Limb (tissue), 2 donors: ENCODE data around the gene SLC7A14.
"Not testable (repeated sequence)": the region's sequence is repeated elsewhere in the genome, so short reads cannot be mapped to it uniquely, and the experiment has no call there.

ENCODE experiments used
- DNase-seq, 2 donors: peaks; one replicate each; pipeline ENCODE4 v3.0.0-alpha.2; 2016; ENCODE audit errors: extremely low spot score in 2 of 2

Gene SLC7A14

DNA sequence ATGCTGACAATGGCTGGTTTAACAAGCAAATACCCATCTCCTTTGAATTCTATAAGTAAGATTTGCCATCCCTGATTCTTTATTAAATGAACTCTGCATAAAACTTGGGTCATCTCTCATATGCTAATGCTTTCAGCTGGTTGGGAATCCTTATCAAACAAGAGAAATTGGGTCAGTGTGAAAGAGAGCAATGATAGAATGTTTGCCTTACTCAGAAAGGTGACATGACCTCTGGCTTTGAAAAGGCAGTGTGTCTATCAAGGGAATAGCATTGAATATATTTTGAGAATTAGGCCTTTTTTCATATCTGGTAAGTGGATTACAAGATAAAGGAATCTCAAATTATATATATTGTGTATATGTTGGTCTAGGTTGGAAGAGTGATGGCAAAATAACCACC, 8.7 kb upstream of the SLC7A14 start:
- DNase-seq = no peak

DNA sequence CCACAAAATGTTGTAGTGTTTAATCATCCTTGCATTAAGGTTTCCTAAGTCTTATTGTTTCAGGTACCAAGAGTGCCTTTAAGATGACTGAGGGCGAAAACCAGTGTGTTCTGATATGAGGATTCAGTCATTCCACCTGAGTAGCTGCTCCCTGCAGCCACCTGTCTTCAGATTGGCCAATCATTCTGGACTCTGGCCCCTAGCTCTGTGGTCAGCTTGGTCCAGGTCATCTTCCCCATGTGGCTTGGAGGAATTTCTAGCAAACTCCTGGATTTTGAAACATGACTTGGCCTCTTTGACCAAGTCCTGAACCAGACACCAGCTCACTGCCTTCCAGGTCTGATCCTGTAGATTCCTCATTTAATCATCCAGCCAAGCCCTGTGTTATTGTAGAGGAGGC, 7.8 kb upstream of the SLC7A14 start:
- no peak for DNase-seq

DNA sequence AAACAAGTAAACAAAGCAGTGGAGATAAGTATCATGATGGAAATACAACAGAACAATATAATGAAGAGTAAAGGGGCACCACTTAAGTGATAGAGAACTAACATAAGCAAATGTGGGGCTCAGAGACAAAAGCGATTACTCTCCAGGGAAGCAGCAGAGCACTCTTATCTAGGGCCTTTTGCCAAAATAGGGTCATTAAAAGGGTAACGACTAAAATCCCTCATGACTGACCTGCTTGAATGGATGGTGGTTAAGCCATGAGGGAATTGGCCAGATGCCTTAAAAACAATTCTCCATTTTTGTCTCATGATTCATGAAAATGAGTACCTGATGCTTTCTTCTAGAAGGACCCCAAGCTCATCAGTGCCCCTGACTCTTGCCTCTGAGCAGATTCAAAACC, 3.2 kb upstream of the SLC7A14 start:
- DNase-seq = no peak

DNA sequence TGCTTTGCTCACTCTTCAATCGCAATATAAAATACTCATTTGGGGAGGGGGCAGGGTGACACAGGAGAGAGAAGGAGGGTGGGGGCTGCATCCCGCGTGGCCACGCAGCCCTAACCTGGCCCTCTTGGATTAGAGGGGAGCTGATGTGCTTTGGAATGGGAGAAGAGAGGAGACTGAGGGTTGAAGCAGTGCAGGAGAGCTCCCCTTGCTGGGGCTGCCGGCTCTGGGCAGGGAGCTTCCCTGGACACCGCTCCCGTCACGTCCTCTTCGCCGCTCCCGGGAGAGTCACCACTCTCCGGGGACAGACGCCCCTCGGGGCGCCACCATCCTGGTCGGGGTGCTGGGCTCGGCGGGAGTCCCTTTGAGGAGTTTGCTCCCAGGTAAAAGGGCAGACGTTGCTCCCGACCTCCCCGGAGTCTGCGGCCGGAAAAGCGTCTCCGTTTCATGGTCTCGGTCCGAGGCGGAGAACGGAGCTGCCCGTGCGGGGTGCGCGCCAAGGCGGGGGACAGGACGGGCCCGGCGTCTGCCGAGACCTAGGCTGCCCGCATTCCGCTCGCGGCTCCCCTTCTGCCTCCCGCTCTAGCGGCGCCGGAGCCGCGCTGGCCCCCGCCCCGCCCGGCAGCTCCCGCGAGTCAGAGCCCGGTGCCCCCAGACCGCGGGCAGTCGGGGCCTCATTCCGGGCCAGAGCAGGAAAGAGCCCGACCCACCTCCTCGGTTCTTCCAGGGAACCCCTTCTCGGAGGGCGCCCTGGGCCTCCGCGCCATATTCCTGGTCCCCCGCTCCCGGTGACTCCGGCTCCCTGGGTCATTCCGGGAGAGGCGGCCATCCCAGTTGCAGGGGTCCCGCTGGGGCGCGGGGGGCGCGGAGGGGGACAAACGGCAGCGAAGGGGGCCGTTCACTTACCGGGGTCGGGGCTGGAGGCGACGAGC, 603 bp downstream of the SLC7A14 start:
- DNase-seq = peak in 1 of 2 donors; percentile 54

DNA sequence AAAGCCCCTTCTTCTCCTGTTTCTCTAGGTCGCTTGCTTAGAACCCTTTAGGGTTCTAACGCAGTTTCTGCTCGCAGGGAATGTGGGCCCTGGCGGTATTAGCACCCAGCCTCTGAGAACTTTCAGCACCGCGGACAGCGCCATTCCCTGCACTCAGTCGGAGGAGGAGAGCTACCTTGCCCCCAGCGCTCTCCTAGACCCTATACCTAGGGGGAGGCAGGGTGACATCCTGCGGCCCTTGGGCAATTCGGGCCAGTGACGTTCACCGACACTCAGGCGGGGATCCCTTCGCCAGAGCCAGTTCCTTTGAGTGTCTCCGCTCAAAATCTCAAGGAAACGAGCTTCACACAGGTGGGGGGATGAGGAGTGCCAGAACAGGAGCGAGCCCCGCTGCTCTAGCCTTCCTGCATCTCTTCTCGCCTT, 1.3 kb downstream of the SLC7A14 start:
- peak; percentile 62 to 84 for DNase-seq

DNA sequence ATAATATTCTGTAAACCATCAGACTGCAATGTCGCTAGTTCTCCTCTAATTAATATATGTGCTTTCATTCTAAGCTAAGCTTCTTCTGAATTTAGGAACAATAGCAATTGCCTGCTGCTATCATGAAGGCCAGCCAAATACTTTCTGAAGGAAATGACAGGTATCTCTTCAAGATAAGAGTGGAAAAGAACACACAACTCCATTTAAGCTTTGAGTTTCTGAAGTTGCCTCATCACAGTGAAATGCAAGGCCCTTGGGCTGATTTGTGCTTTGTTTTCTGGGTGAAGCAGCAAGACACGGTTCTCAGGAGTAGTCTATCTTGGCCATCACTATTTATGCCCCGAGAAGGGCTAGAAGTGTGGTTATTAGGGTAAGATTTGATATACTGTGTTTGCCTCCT, 6.2 kb downstream of the SLC7A14 start:
- DNase-seq = no peak

DNA sequence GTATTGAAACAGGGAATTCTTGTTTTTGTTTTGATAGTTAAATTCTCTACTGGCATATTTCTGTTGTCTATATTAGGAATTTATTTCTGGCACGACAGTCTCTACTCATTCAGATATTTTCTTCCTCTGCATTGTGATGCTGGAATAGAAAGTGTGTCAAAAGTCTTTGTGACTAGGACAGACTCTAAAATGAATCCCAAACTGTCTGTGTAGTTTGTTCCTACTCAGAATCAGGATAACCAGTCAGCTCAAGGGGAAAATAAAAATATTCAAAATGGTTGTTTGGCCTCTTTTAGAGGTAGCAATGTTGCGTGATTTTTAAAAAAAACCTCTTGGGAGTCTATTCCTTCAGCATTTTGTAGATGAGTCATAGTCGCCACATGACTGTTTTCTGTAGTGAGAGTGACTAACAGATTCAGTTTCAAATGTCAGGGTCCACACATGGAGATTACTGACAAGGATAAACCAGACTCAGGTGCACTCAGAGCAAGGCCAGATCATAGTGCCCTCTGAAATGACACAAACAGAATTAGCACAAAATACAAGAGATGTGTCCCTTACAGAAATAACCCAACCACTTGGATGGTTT, 13.1 kb downstream of the SLC7A14 start:
- no peak for DNase-seq

DNA sequence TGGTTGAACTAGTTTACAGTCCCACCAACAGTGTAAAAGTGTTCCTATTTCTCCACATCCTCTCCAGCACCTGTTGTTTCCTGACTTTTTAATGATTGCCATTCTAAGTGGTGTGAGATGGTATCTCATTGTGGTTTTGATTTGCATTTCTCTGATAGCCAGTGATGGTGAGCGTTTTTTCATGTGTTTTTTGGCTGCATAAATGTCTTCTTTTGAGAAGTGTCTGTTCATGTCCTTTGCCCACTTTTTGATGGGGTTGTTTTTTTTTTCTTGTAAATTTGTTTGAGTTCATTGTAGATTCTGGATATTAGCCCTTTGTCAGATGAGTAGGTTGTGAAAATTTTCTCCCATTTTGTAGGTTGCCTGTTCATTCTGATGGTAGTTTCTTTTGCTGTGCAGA, 18.3 kb downstream of the SLC7A14 start:
- DNase-seq = not testable (repeated sequence)

DNA sequence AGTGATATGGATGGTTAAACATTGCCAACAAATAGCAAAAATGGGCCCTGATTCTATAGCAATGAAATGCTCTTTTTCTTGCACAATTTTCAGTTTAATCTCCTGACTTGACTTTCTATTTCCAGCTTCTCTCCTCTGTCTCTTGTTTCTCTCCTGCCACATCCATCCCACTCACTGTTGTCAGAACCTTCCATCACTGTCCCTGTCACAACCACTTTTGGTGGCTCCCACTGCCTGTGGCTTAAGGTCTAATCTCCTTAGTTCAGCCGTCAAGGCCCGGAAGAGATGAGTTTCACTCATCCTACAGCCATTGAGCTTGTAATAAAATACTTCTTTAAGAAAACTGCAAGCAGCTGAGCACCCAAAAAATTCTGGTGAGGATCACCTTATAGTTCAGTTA, 19.5 kb downstream of the SLC7A14 start:
- no peak for DNase-seq

DNA sequence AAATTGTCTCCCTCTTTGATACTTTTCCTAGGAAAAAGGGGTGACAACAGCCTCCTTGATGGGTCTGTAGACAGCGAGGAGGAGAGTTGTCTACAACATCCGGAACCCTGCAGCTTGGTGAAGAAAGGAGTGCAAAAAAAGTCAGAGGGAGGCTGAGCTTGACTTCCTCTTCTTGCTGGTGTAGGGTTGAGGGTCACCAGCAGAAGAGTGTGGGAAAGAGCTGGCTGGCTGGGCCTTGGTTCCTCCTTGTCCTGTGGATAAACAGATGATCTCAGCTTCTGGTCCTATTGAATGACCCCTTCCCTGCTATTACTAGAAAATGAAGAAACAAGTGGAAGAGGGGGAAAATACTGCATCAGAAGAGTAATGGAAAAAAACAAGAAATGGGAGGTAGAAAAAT, 20.4 kb downstream of the SLC7A14 start:
- DNase-seq = no peak

DNA sequence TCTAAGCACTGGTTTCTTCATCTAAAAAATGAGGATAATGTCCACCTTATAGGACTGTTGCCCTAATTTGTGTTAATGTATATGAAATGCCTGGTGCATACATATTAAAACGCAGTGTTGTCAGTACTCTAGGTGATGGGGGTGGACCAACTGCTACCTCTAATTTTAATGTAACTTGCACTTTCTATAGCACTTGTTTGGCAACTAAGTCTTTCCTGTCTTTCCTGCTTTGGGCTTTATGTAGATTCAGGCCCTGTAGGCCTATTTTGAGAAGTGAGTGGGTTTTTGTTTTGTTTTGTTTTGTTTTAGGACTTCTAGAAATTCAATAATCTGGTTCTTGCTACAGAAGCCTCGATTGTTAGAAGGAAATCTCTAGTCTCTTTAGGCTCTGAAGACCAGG, 21.2 kb downstream of the SLC7A14 start:
- no peak for DNase-seq

DNA sequence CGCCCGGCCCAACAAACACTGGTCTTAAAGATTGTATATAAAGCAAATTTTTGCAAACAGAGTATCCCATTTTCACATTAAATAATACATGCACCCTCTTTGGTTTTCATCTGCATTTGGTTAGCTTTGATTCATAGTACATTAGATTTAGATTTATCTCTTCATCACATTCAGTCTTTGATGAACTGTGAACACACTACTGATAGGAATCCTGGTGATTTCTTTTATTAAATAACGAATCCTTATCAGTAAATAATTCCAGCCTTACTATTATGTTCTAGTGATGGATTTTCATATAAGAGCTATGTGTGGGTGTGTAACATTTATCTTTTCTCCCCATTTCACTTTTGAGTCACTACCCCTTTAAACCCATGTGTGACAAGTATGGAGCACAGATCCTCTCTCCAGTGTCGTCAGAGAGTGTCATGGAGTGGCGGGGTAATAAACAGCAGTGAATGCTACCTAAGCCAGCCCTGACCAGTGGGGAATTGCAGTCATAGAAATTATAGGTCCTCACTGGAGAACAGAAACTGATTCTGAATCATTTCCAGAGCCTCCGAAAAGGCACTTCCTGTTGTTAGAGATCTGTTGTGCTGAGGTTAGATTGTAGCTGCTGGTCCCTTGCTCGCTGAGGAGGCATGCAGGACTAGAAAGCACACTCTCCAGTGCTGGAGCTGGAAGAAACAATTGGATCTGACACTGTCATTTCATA, 22.0 kb downstream of the SLC7A14 start:
- peak in 1 of 2 donors; percentile 3 for DNase-seq

DNA sequence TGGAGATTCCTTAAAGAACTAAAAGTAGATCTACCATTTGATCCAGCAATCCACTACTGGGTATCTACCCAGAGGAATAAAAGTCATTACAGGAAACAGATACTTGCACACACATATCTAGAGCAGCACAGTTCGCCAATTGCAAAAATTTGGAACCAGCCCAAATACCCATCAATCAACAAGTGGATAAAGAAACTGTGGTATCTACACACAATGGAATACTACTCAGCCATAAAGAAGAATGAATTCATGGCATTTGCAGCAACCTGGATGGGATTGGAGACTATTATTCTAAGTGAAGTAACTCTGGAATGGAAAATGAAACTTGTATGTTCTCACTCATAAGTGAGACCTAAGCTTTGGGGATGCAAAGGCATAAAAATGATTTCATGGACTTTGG, 23.8 kb downstream of the SLC7A14 start:
- no peak for DNase-seq

DNA sequence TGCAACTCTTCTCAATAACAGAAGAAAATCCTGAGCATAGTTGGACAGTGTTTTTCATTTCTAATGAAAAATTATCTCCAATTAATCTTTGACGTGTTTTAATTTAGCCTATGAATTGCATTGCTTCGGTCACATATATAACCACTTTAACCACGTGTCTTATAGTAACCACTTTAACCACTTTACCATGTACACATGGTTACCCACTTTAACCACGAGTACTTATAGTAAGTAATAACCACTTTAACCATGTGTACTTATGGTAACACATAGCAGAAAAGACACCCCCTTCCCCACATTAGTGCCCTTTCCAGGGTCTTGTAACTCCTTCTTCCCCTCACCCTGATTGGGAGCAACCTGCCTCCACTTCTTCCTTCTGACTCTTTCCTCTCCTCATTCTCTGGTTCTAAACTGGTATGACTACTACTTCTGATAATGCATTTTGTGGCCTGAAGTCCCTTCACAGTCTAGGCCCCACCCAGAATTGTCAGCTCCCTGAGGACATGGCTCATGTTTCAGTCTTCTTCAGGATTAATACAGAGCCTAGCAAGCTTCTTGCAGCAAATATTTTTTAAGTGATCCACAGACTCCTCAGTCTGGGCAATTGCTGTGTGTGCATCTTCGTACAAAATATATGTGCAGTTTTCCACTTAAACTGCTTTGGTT, 25.0 kb downstream of the SLC7A14 start:
- DNase-seq = no peak

DNA sequence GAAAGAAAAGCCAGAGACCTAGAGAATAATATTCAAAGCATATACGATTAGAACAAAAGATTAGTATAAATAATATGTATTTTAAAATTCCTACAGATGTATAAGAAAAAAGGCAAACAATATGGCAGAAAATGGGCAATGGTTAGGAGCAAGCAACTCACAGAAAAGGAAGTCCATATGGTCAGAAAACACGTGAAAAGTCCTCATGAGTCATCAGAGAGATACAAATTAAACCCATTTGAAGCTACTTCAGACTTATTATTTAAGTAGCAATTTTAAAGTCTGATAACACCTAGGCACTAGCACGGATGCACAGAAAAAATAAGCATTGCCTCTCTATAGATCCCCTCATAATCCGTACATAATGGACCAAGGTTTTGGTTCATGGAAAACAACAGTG, 25.6 kb downstream of the SLC7A14 start:
- DNase-seq = no peak

DNA sequence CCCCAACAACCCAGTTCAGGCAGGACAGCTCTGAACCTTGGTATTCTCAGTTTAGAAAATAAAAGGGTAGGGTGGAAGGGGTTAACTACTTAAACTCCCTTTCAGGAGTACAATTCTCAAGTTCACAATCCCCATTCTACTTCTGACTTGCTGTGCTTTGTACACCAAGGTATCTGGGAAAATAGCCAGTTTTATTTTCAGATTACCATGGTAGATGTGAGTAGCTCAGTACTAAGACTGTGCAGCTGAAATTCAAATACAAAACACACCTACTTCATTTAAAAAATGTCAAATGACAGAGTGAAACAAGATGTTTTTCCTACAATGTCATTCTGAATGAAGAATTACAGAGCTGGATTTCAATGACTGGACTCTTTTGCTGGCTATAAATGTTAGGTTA, 27.4 kb downstream of the SLC7A14 start:
- no peak for DNase-seq

DNA sequence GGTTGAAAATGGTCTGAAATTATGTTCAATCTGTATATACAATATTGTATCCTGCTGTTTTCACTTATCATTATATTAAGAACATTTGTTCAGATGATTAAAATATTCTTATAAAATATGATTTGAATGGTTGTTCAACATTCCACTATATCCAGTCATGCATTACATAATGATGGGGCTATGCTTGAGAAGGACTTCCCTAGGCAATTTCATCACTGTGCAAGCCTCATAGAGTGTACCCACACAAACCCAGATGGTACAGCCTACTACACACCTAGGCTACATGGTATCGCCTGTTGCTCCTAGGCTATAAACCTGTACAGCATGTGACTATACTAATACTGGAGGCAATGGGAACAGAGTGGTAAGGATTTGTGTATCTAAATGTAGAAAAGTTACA, 30.5 kb downstream of the SLC7A14 start:
- no peak for DNase-seq

DNA sequence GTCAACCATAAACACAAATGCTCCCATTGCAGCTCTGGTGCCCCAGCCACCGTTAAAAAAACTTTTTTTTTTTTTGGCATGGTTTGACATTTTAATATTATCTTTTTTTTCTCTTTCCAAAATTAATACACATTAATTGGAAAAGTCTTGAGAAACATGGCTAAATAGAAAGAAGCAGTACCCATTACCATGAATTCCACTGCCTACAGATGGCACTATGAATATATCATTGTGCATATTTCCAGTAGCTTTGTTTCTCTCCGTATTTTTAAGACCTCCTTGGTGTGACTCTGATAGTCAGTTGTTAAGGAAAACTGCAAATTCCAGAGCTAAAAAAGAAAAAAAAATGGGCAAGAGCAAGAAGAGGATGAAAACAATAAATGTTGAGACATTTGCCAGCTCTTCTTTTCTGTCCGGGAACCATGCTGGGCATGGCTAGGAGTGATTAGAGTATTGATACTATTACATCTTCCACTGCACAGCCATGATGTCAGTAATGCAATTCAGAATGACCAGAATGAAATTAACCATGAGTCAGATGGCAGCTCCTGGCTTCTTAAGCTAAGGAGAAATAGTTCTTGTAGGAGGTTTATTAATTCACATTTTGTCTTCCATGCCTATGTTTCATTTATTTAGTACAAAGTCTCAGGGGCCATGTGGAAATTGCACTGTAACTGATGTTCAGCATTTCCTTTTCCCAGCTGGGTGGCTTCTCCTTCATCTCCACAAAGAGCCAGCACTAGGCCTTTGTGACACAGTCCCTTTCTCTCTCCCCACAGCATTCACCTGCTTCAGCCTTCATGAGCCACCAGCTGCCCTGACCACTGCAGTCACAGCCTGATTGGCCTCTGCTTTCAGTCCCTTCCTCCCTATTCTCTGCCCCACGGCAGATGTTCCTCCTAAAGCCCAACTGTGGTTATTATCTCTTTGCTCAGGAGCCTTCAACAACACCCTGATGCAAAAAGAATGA, 31.8 kb downstream of the SLC7A14 start:
- DNase-seq = no peak

DNA sequence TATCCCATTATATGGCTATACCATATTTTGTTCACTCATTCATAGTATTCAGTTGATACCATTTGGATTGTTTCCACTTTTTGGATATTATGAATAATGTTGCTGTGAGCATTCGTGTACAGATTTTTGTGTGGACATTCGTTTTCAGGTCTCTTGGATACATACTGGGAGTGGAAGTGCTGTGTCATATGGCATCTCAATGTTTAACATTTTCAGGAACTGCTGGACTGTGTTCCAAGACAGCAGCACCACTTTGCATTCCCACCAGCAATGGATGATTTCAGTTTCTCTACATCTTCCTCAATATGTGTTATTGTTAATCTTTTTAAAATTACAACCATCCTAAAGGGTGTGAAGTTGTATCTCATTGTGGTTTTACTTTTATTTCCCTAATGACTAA, 34.6 kb downstream of the SLC7A14 start:
- DNase-seq = no peak

DNA sequence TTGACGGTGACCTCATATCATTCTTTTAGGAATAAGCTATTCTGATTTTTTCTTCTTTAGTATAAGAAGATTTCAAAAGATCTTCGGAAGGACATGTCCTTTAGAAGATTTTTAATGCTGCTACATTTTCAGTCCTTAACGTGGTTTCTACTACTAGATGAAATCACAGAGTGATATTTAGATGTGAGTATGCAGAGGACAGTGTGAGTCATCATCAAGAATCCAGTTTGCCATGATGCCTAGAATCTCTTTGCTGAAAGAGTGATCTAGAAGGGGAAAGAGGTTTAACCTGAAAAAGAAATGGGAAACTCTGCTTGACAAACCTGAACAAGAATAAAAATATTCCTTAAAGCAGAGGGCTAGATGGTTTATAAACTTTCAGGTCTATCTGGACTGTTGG, 43.2 kb downstream of the SLC7A14 start:
- DNase-seq = no peak

DNA sequence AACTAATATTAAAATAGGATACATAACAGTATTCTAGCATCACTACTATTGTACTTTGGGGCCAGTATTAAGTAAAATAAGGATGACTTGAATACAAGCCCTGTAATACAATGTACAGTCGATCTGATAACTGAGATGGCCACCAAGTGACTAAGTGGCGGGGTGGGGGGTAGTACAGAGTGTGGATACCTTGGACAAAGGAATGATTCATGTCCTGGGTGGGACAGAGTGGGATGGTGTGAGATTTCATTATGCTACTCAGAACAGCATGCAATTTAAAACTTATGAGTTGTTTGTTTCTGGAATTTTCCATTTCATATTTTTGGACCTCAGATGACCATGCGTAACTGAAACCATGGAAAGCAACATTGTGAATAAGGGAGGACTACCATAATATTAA, 46.0 kb downstream of the SLC7A14 start:
- no peak for DNase-seq
